Uterus (tissue), 2 donors: Measurements from ENCODE around the gene AGPAT3.

Source experiments
- CTCF ChIP-seq, 4 experiments: fragments of 200-600 bp in 2 of 4; fragments of 450-650 bp in 2 of 4; sonication (generic) in 2 of 4; IDR thresholded peaks; one replicate each; pipeline ENCODE4 v1.5.1; 2016 to 2019; ENCODE audit warnings: antibody characterized with exemption in 4 of 4, mild to moderate bottlenecking in 2 of 4, moderate library complexity in 1 of 4
- POLR2A ChIP-seq, 2 donors: fragments of 450-650 bp; IDR thresholded peaks; one replicate each; pipeline ENCODE4 v1.6.1; 2016; ENCODE audit warnings: antibody characterized with exemption in 2 of 2, mild to moderate bottlenecking in 1 of 2, moderate library complexity in 1 of 2

- TF ChIP-seq CTCF (IDR thresholded peaks at IDR 0.05) (no peak), POLR2A (IDR thresholded peaks at IDR 0.05) (no peak)
Observed at GRCh38 chr21:43988506-43989230, 123.6 kb downstream of the AGPAT3 start.
